Esophagus squamous epithelium (tissue), 5 donors: ENCODE data around the gene EIF3D. TPM values are rescaled to one million over a fixed set of nuclear protein-coding genes. Genes with fewer than 3 reads are reported as not detected.

Experiments used
- DNase-seq: peaks from one replicate; lab custom pipeline; 2025; lab: John Stamatoyannopoulos, UW
- H3K27ac ChIP-seq, 4 donors: fragments of 200-600 bp; sonication (generic); one replicate each; pipeline ENCODE4 v1.5.1; 2016 to 2019; ENCODE audit warnings: mild to moderate bottlenecking in 1 of 4
- H3K27me3 ChIP-seq, 4 donors: fragments of 200-600 bp; sonication (generic); 1 replicate in 3 of 4; 2 replicates in 1 of 4; pipeline versions ENCODE4 v1.5.1 to v1.6.0; 2017 to 2021; ENCODE audit warnings: antibody characterized with exemption in 1 of 4
- H3K36me3 ChIP-seq, 3 donors: fragments of 200-600 bp; sonication (generic); one replicate each; pipeline ENCODE4 v1.5.1; 2016 to 2019
- H3K4me1 ChIP-seq, 3 donors: fragments of 200-600 bp; sonication (generic); one replicate each; pipeline ENCODE4 v1.5.1; 2017 to 2019
- H3K4me3 ChIP-seq, 4 donors: fragments of 200-600 bp; sonication (generic); 1 replicate in 3 of 4; 2 replicates in 1 of 4; pipeline ENCODE4 v1.5.1; 2016 to 2019; ENCODE audit warnings: mild to moderate bottlenecking in 2 of 4, moderate library complexity in 1 of 4
- H3K9me3 ChIP-seq, 3 donors: fragments of 200-600 bp; sonication (generic); one replicate each; pipeline ENCODE4 v1.5.1; 2016 to 2019
- POLR2A ChIP-seq, 4 donors: fragments of 450-650 bp; IDR thresholded peaks; one replicate each; pipeline ENCODE4 v1.6.1; 2017; ENCODE audit warnings: antibody characterized with exemption in 4 of 4, mild to moderate bottlenecking in 4 of 4, moderate library complexity in 3 of 4
- WGBS, 2 donors: methylation state at CpG; one replicate each; pipeline ENCODE4 v1.1.5; 2018; 5-methylcytosine and 5-hydroxymethylcytosine counted together
- intact Hi-C: fragments of 100-400 bp; cut with DNase I; formaldehyde crosslinking; loops from one replicate; pipeline ENCODE4 v1.15.0; 2022
- total RNA-seq, 4 donors: library from RNA; depleted of rRNA; stranded (reverse); fragments of >200 nt; gene quantifications; one replicate each; pipeline ENCODE4 v1.1.0, GENCODE V29; 2016
- TF ChIP-seq, protein P1 (sequence below), 6 experiments: fragments of 450-650 bp in 4 of 6; fragments of 200-600 bp in 2 of 6; sonication (generic) in 2 of 6; IDR thresholded peaks; one replicate each; pipeline ENCODE4 v1.5.1; 2016 to 2019; ENCODE audit warnings: antibody characterized with exemption in 6 of 6, mild to moderate bottlenecking in 4 of 6, moderate library complexity in 4 of 6
- donor health status: DM: yes; HTN: yes; CAD: no.

EIF3D gene
- total RNA-seq, 4 donors from 2014 or later, result 250 to 385 (median 268) TPM

- peak overlapping the region; percentile 84 to 92 (median 88) for H3K27ac ChIP-seq
- intact Hi-C loops, result no loop called here
- peaks cover 32 to 79% (median 44%) of the 10 kb centered on the region in 3 donors for H3K4me1 ChIP-seq
- H3K4me3 ChIP-seq, result no peak overlapping the region
- WGBS, 2 donors, result 17% methylated on average over 3 to 14 of the region's 25 CpGs
- H3K36me3 ChIP-seq, result peaks cover 0 to 27% (median 3%) of the 10 kb centered on the region in 3 donors
- TF ChIP-seq POLR2A (IDR thresholded peaks at IDR 0.05), result peak in 1 of 4 donors; percentile 10
- TF ChIP-seq, protein P1, sequence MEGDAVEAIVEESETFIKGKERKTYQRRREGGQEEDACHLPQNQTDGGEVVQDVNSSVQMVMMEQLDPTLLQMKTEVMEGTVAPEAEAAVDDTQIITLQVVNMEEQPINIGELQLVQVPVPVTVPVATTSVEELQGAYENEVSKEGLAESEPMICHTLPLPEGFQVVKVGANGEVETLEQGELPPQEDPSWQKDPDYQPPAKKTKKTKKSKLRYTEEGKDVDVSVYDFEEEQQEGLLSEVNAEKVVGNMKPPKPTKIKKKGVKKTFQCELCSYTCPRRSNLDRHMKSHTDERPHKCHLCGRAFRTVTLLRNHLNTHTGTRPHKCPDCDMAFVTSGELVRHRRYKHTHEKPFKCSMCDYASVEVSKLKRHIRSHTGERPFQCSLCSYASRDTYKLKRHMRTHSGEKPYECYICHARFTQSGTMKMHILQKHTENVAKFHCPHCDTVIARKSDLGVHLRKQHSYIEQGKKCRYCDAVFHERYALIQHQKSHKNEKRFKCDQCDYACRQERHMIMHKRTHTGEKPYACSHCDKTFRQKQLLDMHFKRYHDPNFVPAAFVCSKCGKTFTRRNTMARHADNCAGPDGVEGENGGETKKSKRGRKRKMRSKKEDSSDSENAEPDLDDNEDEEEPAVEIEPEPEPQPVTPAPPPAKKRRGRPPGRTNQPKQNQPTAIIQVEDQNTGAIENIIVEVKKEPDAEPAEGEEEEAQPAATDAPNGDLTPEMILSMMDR (IDR thresholded peaks at IDR 0.05), result no peak
- H3K27me3 ChIP-seq, result no peaks in the 10 kb centered on the region
- no peaks in the 10 kb centered on the region for H3K9me3 ChIP-seq
- DNase-seq, result no peak
Observed at GRCh38 chr22:36465232-36466021, 63.5 kb downstream of the EIF3D start.

DNA sequence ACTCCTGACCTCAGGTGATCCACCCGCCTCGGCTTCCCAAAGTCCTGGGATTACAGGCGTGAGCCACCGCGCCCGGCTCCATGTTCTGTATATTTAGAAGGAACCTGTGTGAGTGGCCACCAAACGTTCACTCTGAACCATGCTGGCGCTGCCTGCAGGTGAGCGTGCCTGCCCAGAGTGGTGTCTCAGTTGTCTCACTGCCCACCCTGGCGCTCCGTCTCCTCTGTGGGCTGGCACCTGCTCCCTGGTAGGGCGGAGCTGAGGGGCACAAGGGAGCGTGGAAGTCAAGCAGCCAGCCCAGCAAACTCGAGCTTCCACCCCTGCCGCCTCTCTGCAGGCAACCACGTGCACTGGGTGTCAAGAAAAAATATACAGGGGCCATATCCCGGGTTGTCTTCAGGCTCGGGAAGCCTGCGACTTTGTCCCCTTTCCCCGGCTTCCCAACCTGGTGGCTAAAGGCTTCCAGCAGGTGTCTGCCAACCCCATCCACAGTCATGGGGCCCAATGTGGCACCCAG is 64.2 kb downstream of the EIF3D start:
- Histone ChIP-seq H3K4me3 (no peak overlapping the region), H3K27me3 (no peaks in the 10 kb centered on the region), H3K9me3 (no peaks in the 10 kb centered on the region), H3K27ac (peak overlapping the region; percentile 84 to 92 (median 88)), H3K36me3 (peaks cover 0 to 27% (median 3%) of the 10 kb centered on the region in 3 donors), H3K4me1 (peaks cover 25 to 72% (median 38%) of the 10 kb centered on the region in 3 donors)
- 56 to 72% methylated on average over 4 to 7 of the region's 20 CpGs for WGBS, 2 donors
- intact Hi-C loops, result no loop called here
- DNase-seq, result no peak
- TF ChIP-seq POLR2A (IDR thresholded peaks at IDR 0.05), result no peak
- TF ChIP-seq, protein P1 (IDR thresholded peaks at IDR 0.05), result no peak

GRCh38 chr22:36463783-36464184 is 65.2 kb downstream of the EIF3D start:
- Histone ChIP-seq H3K4me3 (no peak overlapping the region), H3K27me3 (no peaks in the 10 kb centered on the region), H3K4me1 (peaks cover 24 to 65% (median 38%) of the 10 kb centered on the region in 3 donors), H3K27ac (peak overlapping the region; percentile 84 to 92 (median 88)), H3K9me3 (no peaks in the 10 kb centered on the region), H3K36me3 (peaks cover 0 to 21% (median 3%) of the 10 kb centered on the region in 3 donors)
- WGBS, 2 donors, result 60% methylated on average over 1 of the region's 17 CpGs; no CpG with 5 or more reads in 1 of the 2 donors
- DNase-seq, result no peak
- TF ChIP-seq, protein P1 (IDR thresholded peaks at IDR 0.05), result no peak
- intact Hi-C loops, result no loop called here

DNA sequence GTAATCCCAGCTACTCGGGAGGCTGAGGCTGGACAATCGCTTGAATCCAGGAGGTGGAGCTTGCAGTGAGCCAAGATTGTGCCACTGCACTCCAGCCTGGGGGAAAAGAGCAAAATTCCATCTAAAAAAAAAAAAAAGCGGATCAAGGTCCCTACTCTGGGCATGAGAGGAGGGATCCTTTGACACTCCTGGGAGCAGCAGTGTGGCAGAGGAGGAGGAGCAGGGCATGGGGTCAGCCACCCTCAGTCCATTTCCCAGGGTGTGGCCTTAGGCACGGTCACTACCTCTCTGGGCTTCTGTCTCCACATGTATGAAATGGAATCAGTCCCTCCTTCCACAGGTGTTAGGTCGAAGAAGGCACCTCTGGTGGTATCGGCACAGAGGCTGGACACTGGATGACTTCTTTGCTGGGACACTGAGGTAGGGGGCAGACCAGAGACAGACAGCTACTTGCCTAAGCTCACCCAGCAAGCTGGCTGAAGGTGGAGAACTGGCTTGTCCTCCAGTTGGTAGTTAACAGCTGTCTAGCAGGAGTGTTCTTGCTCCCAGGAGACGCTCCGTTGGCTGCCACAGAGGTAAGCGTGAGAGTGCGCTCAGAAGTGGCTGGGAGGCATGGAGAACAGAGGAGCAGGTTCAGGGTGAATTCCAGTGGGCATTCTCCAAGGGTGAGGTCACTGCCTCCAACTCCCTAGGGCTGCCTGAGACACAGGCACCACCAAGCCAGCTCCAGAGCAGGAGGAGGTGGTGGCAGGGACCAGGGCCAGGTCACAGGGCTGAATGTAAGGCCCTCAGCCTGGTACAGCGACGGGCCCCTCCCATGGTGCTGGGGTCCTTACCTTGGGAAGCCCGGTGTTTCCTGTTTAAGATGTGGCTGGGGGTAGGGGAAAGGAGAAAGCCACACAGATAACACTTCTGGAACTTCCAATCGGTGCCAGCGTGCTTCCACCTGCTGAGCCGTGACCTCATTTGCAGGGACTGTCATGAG is 67.0 kb downstream of the EIF3D start:
- Histone ChIP-seq H3K36me3 (peaks cover 0 to 6% (median 0%) of the 10 kb centered on the region in 3 donors), H3K27ac (peak overlapping the region; percentile 36 to 88 (median 85)), H3K4me3 (no peak overlapping the region), H3K4me1 (peaks cover 27 to 61% (median 39%) of the 10 kb centered on the region in 3 donors), H3K9me3 (no peaks in the 10 kb centered on the region), H3K27me3 (no peaks in the 10 kb centered on the region)
- TF ChIP-seq POLR2A (IDR thresholded peaks at IDR 0.05), result no peak
- TF ChIP-seq, protein P1 (IDR thresholded peaks at IDR 0.05), result no peak
- intact Hi-C loops, result no loop called here
- no peak for DNase-seq
- 62 to 75% methylated on average over 8 to 11 of the region's 16 CpGs for whole genome bisulfite sequencing, 2 donors

Other genes starting within 250 kb of the EIF3D start
- 100 to 1,000 TPM; 216 to 339 (median 246) TPM for gene MYH9, start 141.2 kb downstream of the EIF3D start, total RNA-seq
- gene TXN2, start 47.5 kb downstream of the EIF3D start, total RNA-seq, result 10 to 100 TPM; 58.4 to 88.4 (median 72.3) TPM
- 10 to 100 TPM in 2 of 4 donors, 1 to 10 TPM in 2; 3.8 to 21.0 (median 7.6) TPM for gene FOXRED2, start 22.1 kb downstream of the EIF3D start, total RNA-seq
- gene CACNG2, start 174.6 kb upstream of the EIF3D start, total RNA-seq, result not detected
- 1 to 10 TPM; 6.1 to 9.5 (median 8.1) TPM for gene IFT27, start 247.0 kb upstream of the EIF3D start, total RNA-seq